ENCODE data around the gene GPRIN2. TPM values are rescaled to one million over a fixed set of nuclear protein-coding genes. Genes with fewer than 3 reads are reported as not detected.

GPRIN2 gene
- total RNA-seq, 1 donor from 2014 or later: 56.2 TPM

DNA sequence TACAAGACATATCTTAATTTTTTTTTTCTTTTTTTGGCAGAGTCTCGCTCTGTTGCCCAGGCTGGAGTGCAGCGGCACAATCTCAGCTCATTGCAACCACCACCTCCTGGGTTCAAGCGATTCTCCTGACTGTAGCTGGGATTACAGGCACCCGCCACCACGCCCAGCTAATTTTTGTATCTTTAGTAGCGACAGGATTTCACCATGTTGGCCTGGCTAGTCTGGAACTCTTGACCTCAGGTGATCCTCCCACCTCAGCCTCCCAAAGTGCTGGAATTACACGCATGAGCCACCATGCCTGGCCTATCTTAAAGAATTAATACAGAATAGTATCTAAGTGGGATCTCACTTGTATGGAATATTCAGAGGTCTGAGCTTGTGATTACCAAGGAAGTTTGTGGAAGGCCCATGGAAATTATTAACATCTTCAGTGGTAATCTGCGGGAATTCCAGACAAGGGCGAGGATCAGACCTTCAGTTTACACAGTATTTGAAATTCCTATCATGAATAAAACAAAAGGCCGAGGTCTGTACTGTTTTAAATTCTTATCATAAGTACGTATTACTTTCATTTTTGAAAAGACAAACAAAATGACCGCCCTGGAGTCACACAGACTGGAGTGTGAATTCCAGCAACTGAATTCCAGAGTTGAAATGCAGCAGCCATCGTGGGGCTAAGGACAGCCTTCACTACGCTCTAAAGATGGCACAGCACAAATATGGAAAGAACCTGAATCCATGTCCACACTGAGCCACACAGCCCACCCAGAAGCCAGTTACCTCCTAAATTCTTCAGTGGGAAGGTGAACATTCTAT lies 16.7 kb downstream of the GPRIN2 start:
- peak; percentile 63 for DNase-seq
- H3K27ac ChIP-seq: peak overlapping the region; percentile 58
- ATAC-seq: peak; percentile 63
- H3K27me3 ChIP-seq: peaks cover 7% of the 10 kb centered on the region
- no peaks in the 10 kb centered on the region for H3K36me3 ChIP-seq
- H3K9me3 ChIP-seq: no peaks in the 10 kb centered on the region
- H3K4me3 ChIP-seq: no peak overlapping the region
- intact Hi-C loops (cut with DNase I): no loop called here
- TF ChIP-seq, protein P1, sequence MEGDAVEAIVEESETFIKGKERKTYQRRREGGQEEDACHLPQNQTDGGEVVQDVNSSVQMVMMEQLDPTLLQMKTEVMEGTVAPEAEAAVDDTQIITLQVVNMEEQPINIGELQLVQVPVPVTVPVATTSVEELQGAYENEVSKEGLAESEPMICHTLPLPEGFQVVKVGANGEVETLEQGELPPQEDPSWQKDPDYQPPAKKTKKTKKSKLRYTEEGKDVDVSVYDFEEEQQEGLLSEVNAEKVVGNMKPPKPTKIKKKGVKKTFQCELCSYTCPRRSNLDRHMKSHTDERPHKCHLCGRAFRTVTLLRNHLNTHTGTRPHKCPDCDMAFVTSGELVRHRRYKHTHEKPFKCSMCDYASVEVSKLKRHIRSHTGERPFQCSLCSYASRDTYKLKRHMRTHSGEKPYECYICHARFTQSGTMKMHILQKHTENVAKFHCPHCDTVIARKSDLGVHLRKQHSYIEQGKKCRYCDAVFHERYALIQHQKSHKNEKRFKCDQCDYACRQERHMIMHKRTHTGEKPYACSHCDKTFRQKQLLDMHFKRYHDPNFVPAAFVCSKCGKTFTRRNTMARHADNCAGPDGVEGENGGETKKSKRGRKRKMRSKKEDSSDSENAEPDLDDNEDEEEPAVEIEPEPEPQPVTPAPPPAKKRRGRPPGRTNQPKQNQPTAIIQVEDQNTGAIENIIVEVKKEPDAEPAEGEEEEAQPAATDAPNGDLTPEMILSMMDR (IDR thresholded peaks at IDR 0.05): no peak
- peaks cover 20% of the 10 kb centered on the region for H3K4me1 ChIP-seq

DNA sequence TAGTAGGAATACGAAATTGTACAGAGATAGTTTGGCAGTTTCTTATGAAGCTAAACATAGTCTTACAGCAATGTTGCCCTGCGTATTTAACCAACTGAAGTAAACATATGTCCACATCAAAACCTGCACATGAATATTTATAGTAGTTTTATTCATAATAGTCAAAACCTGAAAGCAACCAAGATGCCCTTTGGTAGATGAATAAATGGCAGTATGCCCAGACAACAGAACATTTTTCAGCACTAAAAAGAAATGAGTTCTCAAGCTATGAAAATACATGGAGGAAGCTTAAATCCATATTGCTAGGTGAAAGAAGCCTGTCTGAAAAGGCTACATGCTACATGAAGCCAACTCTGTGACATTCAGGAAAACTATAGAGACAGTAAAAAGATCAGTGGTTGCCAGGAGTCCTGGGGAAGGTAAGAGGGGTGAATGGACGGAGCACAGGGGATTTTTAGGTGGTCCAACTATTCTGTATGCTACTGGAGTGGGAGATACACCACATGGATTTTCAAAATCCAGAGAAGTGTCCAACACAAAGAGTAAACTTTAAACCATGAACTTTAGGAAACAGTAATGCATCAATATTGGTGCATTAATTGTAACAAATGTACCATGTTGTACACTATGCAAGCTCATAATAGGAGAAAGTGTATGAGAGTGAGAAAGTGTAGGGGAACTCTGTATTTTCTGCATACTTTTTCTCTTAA lies 17.6 kb downstream of the GPRIN2 start:
- Histone ChIP-seq H3K36me3 (no peaks in the 10 kb centered on the region), H3K4me1 (peaks cover 16% of the 10 kb centered on the region), H3K27me3 (peaks cover 7% of the 10 kb centered on the region), H3K9me3 (no peaks in the 10 kb centered on the region), H3K27ac (peak overlapping the region; percentile 58), H3K4me3 (no peak overlapping the region)
- DNase-seq: no peak
- no peak for ATAC-seq
- intact Hi-C loops (cut with DNase I): no loop called here
- TF ChIP-seq, protein P1 (IDR thresholded peaks at IDR 0.05): no peak

DNA sequence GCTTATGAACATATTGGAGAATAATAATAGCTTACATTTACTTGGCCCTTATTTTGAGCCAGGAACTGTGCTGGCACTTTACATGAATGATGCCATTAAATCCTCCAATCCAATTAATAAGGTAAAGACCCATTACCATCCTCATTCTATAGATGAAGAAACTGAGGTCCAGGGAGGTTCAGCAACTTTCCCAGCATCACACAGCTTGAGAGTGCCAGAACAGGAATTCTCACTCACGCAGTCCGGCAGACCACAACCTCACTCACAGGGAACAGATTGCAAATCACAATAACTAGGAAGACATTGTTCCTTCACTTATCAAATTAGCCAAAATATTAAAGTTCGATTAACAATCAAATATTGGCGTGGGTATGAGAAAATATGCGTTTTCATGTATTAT lies 18.3 kb downstream of the GPRIN2 start:
- DNase-seq: no peak
- Histone ChIP-seq H3K27ac (no peak overlapping the region), H3K9me3 (no peaks in the 10 kb centered on the region), H3K27me3 (peaks cover 7% of the 10 kb centered on the region), H3K4me1 (peaks cover 16% of the 10 kb centered on the region), H3K4me3 (no peak overlapping the region), H3K36me3 (no peaks in the 10 kb centered on the region)
- TF ChIP-seq, protein P1 (IDR thresholded peaks at IDR 0.05): no peak
- ATAC-seq: no peak
- intact Hi-C loops (cut with DNase I): no loop called here

DNA sequence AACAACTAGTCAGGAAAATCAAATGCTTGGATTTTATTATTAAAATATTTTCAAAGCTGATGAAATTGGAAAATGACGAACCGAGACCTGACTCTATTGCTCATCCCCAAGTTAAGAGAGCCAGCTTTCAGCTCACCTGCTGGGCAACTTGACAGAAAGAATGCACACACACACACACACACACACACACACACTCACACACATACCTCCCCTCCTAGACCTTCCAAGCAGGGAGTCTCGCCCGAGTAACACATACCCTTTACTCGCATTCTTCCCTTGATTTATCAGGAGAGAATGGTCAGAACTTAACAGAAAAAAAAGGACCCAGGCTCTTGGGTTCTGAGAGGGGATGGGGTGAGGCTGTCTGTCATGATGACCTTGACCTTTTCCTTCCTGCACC lies 19.1 kb downstream of the GPRIN2 start:
- no peaks in the 10 kb centered on the region for H3K36me3 ChIP-seq
- intact Hi-C loops (cut with DNase I): no loop called here
- no peak for ATAC-seq
- peaks cover 7% of the 10 kb centered on the region for H3K27me3 ChIP-seq
- peaks cover 16% of the 10 kb centered on the region for H3K4me1 ChIP-seq
- H3K9me3 ChIP-seq: no peaks in the 10 kb centered on the region
- no peak for DNase-seq
- no peak overlapping the region for H3K4me3 ChIP-seq
- H3K27ac ChIP-seq: no peak overlapping the region
- TF ChIP-seq, protein P1 (IDR thresholded peaks at IDR 0.05): no peak

DNA sequence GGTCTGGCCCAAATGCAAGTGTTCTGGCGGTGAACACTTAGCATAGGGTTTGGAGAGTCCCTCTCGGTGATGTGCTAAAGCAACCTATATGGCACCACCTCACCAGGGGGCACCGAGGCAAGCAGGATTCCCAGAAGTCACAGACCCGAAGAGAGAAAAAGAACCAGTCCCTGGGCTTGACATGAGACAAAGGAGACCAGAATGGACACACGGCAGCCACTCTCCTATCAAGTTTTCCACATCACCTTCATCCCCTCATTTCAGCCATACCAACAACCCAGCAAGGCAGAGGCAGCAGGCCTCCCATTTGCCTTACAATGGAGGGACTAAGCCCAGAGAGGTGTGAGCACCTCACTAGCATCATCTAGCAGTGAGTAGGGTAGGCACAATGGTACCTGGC lies 19.7 kb downstream of the GPRIN2 start:
- no peak overlapping the region for H3K4me3 ChIP-seq
- H3K4me1 ChIP-seq: peaks cover 16% of the 10 kb centered on the region
- H3K27ac ChIP-seq: no peak overlapping the region
- intact Hi-C loops (cut with DNase I): no loop called here
- peak; percentile 60 for DNase-seq
- ATAC-seq: no peak
- H3K36me3 ChIP-seq: no peaks in the 10 kb centered on the region
- H3K27me3 ChIP-seq: peaks cover 7% of the 10 kb centered on the region
- no peaks in the 10 kb centered on the region for H3K9me3 ChIP-seq
- TF ChIP-seq, protein P1 (IDR thresholded peaks at IDR 0.05): no peak
